Gastrocnemius medialis (tissue), 4 donors: Measurements from ENCODE around the gene MICU1. TPM values are rescaled to one million over a fixed set of nuclear protein-coding genes. Genes with fewer than 3 reads are reported as not detected.

ENCODE experiments used
- ATAC-seq, 2 donors: fragments of 150-250 bp; one replicate each; pipeline ENCODE4 v1.9.1; 2016
- DNase-seq, 2 donors: peaks; one replicate each; pipeline ENCODE4 v3.0.0-alpha.2; 2019
- H3K27ac ChIP-seq, 4 donors: fragments of 200-600 bp; sonication (generic); 1 replicate in 1 of 4; 2 replicates in 3 of 4; pipeline ENCODE4 v1.5.1; 2016 to 2018; ENCODE audit warnings: mild to moderate bottlenecking in 2 of 4, moderate library complexity in 1 of 4
- H3K27me3 ChIP-seq, 3 donors: fragments of 200-600 bp; sonication (generic) in 2 of 3; 1 replicate in 1 of 3; 2 replicates in 2 of 3; pipeline versions ENCODE4 v1.5.1 to v1.6.0; 2016 to 2019; ENCODE audit warnings: mild to moderate bottlenecking in 1 of 3, moderate library complexity in 1 of 3
- H3K36me3 ChIP-seq, 2 donors: fragments of 200-600 bp; sonication (generic) in 1 of 2; one replicate each; pipeline ENCODE4 v1.5.1; 2017 to 2018
- H3K4me1 ChIP-seq, 2 donors: fragments of 200-600 bp; sonication (generic) in 1 of 2; one replicate each; pipeline ENCODE4 v1.5.1; 2016 to 2017; ENCODE audit warnings: mild to moderate bottlenecking in 2 of 2
- H3K4me3 ChIP-seq, 4 donors: fragments of 200-600 bp; sonication (generic) in 3 of 4; 1 replicate in 1 of 4; 2 replicates in 3 of 4; pipeline ENCODE4 v1.5.1; 2016 to 2019; ENCODE audit warnings: mild to moderate bottlenecking in 2 of 4
- H3K9me3 ChIP-seq, 3 donors: fragments of 200-600 bp; sonication (generic) in 2 of 3; 1 replicate in 1 of 3; 2 replicates in 2 of 3; pipeline ENCODE4 v1.5.1; 2016 to 2019
- POLR2A ChIP-seq, 2 donors: fragments of 450-650 bp; IDR thresholded peaks; one replicate each; pipeline ENCODE4 v1.6.1; 2017; ENCODE audit warnings: antibody characterized with exemption in 2 of 2, mild to moderate bottlenecking in 2 of 2, moderate library complexity in 2 of 2
- in situ Hi-C, 4 donors: fragments of 200-750 bp; cut with MboI; loops; one replicate each; pipeline versions ENCODE4 v1.15.0 to v1.8.0; 2017; ENCODE audit warnings: low sequenced_read_pairs in 4 of 4
- intact Hi-C: fragments of 100-400 bp; cut with DNase I; formaldehyde crosslinking; loops from one replicate; pipeline ENCODE4 v1.15.1; 2023; ENCODE audit warnings: low total_unique reads
- total RNA-seq, 4 donors: library from RNA; depleted of rRNA; stranded (reverse); fragments of >200 nt; gene quantifications; one replicate each; pipeline versions ENCODE4 v1.1.0 to v1.2.3, GENCODE V29; 2016
- TF ChIP-seq, protein P1 (sequence below), 5 experiments: fragments of 450-650 bp in 3 of 5; fragments of 200-600 bp in 2 of 5; sonication (generic) in 2 of 5; IDR thresholded peaks in 4 of 5; conservative IDR thresholded peaks in 1 of 5; 1 replicate in 4 of 5; 2 replicates in 1 of 5; pipeline ENCODE4 v1.5.1; 2016 to 2019; ENCODE audit warnings: antibody characterized with exemption in 5 of 5, mild to moderate bottlenecking in 3 of 5, moderate library complexity in 3 of 5

The MICU1 gene
- total RNA-seq, 4 donors from 2014 or later: 42.7 to 62.2 (median 51.9) TPM

DNA sequence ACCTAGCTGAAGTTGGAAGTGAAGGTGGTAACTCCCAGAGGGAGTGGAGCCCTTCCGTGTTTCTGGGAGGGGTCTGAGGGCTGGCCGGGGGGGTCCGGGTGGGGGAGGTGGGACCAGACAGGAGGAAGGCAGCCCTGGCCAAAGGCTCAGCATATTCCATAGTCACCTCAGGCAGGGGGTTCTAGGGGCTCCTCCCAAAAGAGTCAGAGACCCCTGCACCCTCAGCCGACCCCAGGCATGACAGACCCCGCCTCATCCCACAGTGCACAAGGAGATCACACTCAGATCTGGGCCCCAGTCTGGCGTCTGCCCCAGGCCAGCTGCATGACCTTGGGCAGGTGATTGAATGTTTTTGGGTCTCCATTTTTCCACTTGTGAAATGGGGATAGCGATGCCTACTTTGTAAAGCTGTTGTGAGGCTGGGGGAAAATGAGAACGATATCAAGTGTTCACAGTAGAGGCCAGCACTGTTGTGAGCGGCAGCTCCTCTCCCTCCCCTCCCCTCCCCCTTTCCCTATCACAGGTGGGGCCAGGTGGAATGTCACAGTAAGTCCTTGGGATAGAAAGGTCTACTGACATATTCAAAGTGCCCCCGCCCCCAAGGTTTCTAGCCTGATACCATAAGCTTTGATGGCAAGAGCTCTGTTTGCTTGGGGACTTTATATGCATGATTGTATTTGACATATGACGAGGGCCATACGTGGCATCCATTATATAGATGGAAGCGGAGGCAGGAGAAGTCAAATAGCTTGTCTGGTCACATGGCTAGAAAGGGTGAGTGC is 304.4 kb downstream of the MICU1 start:
- intact Hi-C loops: no loop called here
- Histone ChIP-seq H3K4me1 (peaks cover 57 to 66% of the 10 kb centered on the region in 2 donors), H3K27ac (peak overlapping the region; percentile 92 to 97 (median 96)), H3K27me3 (no peaks in the 10 kb centered on the region), H3K36me3 (no peaks in the 10 kb centered on the region), H3K4me3 (no peak overlapping the region), H3K9me3 (no peaks in the 10 kb centered on the region)
- TF ChIP-seq, protein P1, sequence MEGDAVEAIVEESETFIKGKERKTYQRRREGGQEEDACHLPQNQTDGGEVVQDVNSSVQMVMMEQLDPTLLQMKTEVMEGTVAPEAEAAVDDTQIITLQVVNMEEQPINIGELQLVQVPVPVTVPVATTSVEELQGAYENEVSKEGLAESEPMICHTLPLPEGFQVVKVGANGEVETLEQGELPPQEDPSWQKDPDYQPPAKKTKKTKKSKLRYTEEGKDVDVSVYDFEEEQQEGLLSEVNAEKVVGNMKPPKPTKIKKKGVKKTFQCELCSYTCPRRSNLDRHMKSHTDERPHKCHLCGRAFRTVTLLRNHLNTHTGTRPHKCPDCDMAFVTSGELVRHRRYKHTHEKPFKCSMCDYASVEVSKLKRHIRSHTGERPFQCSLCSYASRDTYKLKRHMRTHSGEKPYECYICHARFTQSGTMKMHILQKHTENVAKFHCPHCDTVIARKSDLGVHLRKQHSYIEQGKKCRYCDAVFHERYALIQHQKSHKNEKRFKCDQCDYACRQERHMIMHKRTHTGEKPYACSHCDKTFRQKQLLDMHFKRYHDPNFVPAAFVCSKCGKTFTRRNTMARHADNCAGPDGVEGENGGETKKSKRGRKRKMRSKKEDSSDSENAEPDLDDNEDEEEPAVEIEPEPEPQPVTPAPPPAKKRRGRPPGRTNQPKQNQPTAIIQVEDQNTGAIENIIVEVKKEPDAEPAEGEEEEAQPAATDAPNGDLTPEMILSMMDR (IDR thresholded peaks at IDR 0.05 in 4 of 5, conservative IDR thresholded peaks at IDR 0.05 in 1 of 5): no peak
- TF ChIP-seq POLR2A (IDR thresholded peaks at IDR 0.05): no peak
- no peak for ATAC-seq
- DNase-seq: no peak
- in situ Hi-C loops: loop anchor here in 1 of 4 donors (5.0 kb wide), 1 partner anchor 104 kb away; the partner anchor contains the start of genes ANAPC16 and ASCC1

DNA sequence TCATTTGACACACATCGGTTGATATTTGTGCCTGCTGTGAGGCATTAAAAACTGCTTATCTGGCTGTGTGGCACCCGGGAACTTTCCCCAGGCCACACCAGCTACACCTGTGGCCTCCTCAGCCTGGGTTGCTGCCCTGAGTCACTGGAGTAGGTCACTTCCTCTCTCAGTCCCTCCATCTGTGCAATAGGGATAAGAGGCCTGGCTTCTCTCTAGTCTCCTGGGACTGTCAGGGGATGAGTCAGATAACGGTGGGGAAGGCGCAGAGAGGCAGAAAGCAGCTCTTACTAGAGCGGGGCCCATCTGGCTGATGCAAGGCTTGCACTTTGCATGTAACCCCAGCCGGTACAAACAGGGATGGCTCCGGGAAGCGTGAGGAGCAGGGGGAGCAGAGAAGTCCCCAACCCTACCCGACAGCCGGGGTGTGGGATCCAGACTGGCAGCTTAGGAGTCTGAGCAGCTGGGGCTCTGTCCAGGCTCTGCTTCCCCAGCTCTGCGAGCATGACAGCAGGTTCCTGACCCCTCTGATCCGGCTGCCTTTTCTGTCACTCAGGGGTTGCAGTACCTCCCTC is 305.1 kb downstream of the MICU1 start:
- ATAC-seq (peak; percentile 39 to 44), DNase-seq (peak; percentile 76 to 88)
- intact Hi-C loops (no loop called here), in situ Hi-C loops (loop anchor here in 1 of 4 donors (5.0 kb wide), 1 partner anchor 103 kb away; the partner anchor contains the start of genes ANAPC16 and ASCC1)
- Histone ChIP-seq H3K27ac (peak overlapping the region; percentile 92 to 97 (median 96)), H3K27me3 (no peaks in the 10 kb centered on the region), H3K36me3 (no peaks in the 10 kb centered on the region), H3K4me1 (peaks cover 61 to 69% of the 10 kb centered on the region in 2 donors), H3K9me3 (no peaks in the 10 kb centered on the region), H3K4me3 (no peak overlapping the region)
- peak; percentile 62 to 67 for TF ChIP-seq POLR2A (IDR thresholded peaks at IDR 0.05)
- TF ChIP-seq, protein P1 (IDR thresholded peaks at IDR 0.05 in 4 of 5, conservative IDR thresholded peaks at IDR 0.05 in 1 of 5): no peak

DNA sequence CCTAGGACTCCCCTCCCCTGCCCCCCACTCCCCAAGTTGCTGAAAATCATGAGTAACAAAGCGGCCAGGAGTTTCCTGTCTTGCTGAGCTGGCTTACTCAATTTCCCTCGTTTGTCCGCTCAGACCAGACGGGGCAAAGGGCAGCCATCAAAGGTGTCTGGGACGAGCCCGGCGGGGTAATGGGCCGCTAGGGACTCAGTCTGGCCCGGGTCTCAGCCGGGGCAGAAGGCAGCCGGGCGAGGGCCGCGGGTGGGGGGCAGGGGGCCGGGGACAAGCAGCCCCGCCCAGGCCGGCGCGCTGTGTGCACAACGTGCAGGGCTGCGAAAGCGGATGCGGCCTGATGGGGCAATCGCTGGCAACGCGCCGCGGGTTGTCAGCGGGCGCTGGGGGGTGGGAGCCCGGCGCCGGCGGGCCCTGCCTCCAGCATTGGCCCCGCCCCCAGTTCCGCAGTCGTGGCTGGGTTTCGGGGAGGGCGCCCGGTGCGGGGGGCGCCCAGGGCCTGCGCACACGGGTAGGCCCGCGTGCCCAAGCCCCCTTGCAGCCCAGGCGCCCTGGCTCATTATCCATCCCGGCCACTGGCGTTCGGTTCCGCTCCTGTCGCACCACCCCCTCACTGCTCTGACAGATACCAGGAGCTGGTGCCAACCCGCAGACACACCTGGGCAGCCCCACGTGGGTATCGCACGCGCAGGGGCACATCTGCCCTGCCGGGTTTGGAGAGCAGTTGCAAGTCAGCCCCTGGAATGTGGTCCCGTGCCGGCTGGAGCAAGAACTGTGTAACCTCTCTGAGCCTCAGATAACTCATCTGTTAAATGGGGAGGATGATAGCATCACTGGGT is 306.2 kb downstream of the MICU1 start:
- in situ Hi-C loops (loop anchor here in 3 of 4 donors (5.0 to 10.0 kb wide), 3 partner anchors 85 to 102 kb away; partner anchors contain the start of genes ANAPC16 (in 1 of the 3) and ASCC1 (in 1 of the 3)), intact Hi-C loops (loop anchor here (1.0 to 10.0 kb wide), 2 partner anchors 11 to 455 kb away; no protein-coding TSS in a partner anchor)
- TF ChIP-seq, protein P1 (IDR thresholded peaks at IDR 0.05 in 4 of 5, conservative IDR thresholded peaks at IDR 0.05 in 1 of 5): no peak
- TF ChIP-seq POLR2A (IDR thresholded peaks at IDR 0.05): peak; percentile 67 to 82
- no peaks in the 10 kb centered on the region for H3K36me3 ChIP-seq
- peaks cover 61 to 69% of the 10 kb centered on the region in 2 donors for H3K4me1 ChIP-seq
- H3K4me3 ChIP-seq: peak overlapping the region; percentile 45 to 60 (median 48)
- DNase-seq (peak; percentile 90 to 93), ATAC-seq (peak; percentile 50 to 59)
- no peaks in the 10 kb centered on the region for H3K27me3 ChIP-seq
- no peaks in the 10 kb centered on the region for H3K9me3 ChIP-seq
- peak overlapping the region; percentile 92 to 97 (median 96) for H3K27ac ChIP-seq
